GM10847 (cell line): Measurements from ENCODE around the gene ATP2B1.

Source experiments
- POLR2A ChIP-seq: IDR thresholded peaks from 2 replicates; pipeline ENCODE4 v1.6.1; 2011; ENCODE audit not compliant: insufficient read length; ENCODE audit errors: extremely low read depth

ATP2B1 gene

DNA sequence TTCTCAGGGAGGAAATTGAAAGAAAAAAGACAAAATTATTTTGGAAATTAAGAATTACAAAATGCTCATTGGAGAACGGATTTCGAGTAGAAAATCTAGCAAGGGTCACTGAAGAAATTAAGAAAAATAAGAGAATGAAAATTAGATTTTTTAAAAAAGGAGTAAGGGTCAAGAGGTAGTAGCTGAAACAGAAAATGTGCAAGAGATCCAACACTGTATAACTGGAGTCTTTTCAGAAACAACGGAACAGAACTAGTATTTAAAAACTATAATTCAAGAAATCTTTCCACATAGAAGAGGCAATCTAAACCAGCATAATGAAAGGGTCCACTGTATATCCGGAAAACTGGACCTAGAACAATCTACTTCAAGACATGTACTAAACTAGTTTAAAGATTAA is 28.2 kb downstream of the ATP2B1 start:
- TF ChIP-seq POLR2A, result no peak

DNA sequence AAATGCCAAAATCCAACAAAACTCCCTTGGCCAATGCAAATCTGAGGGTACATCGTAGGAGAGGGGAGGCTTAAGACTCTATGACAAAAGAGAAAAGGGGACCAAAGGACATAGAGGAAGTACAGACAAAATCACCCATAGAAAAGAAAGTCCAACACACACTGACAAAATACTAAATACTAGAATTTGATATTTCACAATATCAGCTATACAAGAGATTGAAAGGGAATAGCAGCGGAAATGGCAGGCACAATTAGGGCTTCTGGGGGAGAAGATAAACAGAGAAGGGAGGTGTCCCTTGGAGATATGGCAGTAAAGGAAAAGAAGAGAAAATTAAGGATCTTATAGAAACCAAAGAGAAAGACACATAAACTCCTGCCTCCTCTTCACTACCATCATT is 29.0 kb downstream of the ATP2B1 start:
- no peak for TF ChIP-seq POLR2A

DNA sequence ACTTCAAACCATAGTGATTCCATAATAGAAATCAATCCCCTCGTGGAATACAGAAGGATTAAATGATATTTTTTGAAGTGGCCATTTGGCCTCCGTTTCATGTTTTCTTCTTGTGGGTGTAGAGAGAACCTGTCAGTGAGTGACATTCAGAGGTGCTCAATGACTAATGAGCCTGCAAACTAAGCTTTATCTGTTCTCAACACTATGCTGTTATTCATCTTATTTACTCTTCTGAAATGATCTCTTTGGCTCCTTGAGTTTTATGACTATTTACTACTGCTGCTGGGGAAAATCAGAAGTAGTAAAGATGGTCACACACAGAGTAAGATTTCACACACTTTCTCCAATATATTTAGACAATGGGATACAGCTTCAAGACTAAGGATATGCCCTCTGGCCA is 30.4 kb downstream of the ATP2B1 start:
- no peak for TF ChIP-seq POLR2A

DNA sequence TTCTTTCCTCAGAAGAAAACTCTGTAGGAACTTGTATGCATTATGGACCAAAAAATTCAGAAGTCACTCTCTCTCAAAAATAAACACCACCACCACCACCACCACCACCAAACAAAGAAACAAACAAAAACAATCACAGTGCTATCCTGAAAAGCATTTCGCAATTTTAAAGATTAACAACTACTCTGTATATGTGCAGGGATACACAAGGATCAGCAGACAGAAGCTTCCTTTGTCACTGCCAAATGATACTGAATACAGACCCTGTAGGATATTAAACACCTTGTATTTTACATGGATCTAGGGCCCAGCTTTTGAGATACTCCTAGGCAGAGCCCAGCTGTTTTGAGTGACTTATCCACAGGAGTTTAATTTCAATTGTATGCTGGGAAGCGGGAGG is 31.7 kb downstream of the ATP2B1 start:
- no peak for TF ChIP-seq POLR2A

DNA sequence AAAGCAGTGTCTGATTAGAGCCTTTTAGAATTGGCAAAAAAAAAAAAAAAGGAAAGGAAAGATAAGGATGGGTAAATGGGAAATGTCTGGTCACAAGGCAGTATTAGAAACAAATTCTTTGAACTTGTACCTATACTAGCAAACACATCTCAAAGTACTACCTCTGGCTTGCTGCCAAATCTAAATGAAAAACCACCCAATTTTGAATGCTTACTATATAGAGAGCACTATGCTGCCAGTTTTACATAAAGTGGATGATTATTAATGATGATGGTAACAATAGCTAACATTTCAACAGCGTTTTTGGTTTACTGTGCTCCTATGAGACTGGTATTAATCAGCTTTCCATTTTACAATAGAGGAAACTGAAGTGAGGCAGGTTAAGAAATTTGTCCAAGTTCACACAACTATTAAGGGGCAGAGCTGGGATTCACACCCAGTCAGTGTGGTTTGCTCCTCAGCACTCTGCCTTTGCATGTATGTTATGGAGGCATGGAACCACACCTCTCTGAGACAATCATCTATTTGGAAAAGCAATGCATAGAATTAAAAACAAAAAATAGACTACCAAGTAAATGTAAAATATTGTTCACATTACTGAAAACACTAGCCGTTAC is 34.2 kb downstream of the ATP2B1 start:
- TF ChIP-seq POLR2A, result no peak

DNA sequence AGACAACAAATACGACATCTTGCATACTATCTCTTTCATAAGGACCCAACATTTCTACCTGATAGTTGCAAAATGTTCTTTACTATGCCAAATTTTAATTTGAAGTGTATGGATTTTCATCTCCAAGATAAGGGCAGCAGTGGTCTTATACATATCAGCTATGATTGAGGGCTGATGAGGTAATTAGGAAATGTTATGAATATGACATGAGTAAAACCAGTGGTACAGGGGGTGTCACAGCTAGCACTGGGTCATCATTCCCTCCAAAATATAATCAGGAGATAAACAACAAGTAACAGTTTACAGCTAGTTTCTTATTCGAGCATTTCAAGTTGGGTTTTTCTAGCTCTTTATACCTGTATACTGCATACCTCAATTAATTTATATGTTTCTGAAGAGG is 35.0 kb downstream of the ATP2B1 start:
- TF ChIP-seq POLR2A, result no peak

DNA sequence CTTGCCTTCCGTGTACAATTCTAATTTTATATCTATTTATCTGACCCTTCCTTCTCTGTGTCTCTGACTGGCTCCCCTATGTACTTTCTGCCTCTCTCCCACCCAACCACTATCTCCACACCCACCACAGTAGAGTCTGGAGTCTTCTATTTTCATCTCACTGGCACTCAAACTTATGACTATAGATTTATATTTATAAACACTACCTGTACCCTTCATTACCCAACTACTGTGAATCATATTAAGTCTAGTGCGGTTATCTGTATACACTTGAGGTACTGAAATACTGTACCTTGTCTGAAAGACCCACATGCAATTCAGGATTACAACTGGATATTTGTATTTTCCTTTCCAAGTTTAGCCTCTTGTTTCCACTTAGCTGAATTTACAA is 36.1 kb downstream of the ATP2B1 start:
- no peak for TF ChIP-seq POLR2A

DNA sequence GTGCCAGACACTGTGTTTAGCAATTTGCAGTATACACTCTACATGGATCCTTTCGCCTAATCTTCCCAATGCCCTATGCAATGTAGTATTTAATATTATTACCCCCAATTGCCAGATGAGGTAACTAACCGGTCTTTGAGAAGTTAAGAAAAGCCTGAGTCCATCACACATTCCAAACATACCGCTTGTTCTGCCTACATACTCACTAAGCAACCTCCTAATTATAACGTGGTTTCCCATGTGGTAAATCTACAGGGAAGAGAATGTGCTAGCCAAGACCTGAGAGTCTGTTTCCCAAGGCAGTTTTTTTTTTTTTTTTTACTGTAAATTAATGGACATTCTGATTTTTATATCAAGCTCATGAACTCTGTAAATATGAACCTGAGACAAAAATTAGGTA is 37.2 kb downstream of the ATP2B1 start:
- TF ChIP-seq POLR2A, result no peak

DNA sequence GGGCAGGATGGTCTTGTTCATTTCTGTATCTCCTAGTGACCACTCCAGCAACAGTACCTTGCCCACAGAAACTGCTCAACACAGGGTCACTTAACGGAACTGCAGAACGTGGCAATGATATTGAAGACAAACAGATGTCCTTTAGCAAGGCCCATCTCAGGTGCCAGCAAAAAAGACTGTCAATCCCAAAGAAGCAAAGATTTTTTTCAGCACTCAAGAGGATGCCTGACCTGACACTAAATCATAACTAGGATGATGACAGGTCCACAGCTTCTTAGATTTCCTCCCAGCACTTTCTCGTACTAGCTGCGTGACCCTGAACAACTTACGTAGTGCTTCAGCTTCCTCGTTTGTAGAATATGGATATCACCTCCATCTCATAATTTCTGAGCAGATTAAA is 39.4 kb downstream of the ATP2B1 start:
- no peak for TF ChIP-seq POLR2A

DNA sequence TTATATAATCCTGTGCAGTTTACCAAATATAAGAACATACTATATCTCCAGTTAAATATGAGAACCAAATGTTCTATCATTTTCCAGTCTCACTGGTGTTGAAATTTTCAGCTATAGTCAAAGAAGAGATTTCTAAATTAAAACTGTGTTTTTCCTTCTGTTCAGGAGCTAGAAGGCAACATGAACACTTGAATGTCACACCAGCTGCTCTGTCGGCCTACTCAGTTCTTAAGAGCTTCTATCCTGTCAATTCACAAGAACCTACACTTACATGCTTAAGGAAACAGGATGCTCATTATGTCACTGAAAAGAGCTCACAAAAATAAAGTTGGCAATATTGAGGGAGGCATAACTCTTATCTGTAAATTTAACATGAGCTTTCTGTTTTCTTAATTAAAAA is 43.1 kb downstream of the ATP2B1 start:
- TF ChIP-seq POLR2A, result no peak

DNA sequence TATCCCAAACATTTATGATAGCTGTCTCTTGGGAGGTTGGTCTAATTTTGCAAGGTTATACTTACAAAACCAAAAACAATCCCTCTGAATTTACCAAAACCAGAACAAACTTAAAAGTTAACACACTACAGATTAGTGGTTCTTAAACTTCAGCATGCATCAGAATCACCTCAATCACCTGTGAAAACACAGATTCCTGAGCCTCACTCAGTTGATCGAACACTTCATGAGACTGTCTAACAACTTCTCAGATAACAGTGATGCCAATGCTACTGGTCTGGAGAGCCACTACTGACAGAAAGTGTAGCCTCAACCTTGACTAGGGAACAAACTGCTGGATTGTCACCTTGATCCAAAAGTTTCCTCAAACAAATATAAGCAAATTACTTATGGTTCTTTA is 44.2 kb downstream of the ATP2B1 start:
- no peak for TF ChIP-seq POLR2A

DNA sequence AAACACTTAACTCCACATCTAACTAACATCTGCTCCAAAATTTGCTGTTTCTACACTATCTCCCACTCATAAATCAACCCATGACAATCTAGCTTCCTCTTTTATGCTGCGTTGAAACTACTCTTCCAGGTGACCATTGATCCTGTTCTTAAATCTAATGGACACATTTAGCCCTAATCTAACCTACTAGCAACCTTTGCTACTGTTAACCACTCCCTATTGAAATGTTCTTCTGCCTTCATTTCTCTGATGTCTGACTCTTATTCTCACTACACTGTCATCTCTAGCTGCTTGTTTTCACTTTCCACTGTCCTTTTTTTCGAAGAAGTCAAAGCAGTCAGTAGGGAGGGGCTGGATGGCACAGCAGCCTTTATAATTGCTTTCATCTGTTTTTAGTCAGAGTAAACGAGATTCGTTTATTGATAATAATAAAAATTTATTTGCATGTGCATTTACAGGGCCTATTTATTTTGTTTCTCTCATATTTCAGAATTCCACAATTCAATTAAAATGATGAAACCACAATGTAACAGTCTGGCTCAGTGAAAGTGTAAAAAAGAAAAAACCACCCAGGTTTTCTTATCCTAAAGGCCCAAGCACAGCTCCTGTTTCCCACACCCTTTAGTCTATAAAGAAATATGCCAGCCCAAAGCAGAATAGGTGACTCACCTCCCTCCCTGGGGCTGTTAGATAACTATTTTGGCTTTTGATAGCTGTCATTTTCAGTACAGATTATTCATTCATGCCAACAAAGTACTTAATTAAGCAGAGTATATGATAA is 44.9 kb downstream of the ATP2B1 start:
- TF ChIP-seq POLR2A, result no peak

DNA sequence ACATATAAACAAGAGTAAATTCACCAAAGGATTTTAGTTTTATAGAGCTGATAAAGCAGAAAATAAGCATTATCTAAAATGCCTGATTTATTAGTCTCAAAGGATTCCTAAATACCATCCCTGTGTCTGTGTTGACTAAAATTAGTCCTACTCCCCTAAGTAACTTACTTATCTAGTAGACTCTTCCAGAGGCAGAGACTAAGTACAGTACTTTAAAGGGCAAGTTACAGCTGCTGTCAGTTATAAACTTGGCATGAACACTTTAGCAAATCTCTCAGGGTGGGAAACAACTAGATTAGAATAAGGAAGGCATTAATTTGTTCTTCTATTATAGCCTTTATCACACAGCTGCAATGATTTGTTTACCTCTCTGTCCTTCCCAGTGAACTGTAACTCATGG is 46.0 kb downstream of the ATP2B1 start:
- TF ChIP-seq POLR2A, result no peak

DNA sequence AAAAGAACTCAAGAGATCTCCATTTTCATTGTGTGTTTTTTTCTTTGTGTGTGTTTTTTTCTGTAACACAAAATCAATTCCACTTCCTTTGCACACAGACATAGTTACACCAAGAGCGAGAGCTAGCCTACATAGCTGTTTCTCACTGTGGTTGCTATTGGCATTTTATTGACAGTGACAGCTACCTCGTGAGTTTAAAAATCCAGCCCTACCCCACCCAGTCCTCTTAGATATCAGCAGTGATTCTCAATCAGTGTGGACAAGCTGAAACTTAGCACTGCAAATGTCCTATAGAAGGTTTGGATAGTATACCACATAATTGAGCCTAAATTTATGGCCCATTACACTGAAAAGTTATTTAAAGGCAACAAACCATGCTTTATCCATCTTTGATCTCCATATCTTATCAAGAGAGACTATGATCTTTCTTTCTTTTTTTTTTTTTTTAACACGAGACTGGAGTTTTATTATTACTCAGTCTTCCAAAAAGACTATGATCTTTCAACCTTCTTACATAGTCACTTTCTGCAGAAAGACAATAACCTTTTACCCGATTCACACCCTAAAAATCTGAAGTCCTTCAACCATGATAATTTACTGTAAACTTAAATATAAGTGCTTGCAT is 46.8 kb downstream of the ATP2B1 start:
- TF ChIP-seq POLR2A, result no peak

DNA sequence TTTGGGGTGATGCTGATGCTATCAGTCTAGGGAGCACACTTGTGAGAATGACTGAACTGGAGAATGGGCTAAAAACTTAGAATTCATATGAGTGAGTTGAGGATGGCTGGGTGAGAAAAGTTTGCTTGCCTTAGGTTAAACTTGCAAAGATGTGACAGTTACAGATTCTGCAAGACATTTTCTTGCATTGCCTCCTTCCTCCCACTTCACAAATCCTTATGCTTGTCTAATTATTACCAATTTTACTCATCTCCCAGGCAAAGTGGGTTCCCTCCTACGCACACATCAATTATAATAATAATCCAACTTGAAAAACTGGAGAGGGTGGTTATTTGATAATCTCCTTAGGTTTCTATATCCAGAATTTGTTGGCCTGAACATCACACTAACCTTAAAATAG is 50.9 kb downstream of the ATP2B1 start:
- no peak for TF ChIP-seq POLR2A

DNA sequence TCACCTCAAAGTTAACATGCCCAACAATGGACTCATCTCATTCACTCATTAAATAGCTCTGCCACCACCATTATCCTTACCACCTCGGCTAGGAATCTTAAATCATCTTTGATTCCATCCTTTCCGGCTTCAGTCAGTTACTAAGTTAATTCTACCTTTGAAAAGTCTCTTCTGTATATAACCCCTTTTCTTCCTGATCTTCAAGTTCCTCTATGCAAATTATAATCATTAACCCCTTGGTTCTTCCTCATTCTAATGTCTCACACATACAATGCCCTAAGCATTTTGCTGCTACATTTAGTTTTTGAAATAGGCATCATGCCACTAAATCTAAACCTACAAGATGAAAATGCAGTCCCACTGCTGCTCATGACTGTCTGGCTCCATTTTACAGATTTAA is 51.6 kb downstream of the ATP2B1 start:
- no peak for TF ChIP-seq POLR2A
